Panc1 (cell line): Measurements from ENCODE around the gene ANO9. TPM values are rescaled to one million over a fixed set of nuclear protein-coding genes. Genes with fewer than 3 reads are reported as not detected.

Source experiments
- ATAC-seq: fragments of 200-7000 bp; cut with Tn5 transposase; 2 replicates; pipeline ENCODE4 v1.9.1; 2020; ENCODE audit warnings: mild to moderate bottlenecking, moderate library complexity
- BruUV-seq: library from RNA; stranded (reverse); fragments of 400-500 nt; replicated peaks from 2 replicates; lab custom pipeline; 2021; lab: Mats Ljungman, UMichigan
- CTCF ChIA-PET: fragments of 300-600 bp; sonication (Branson Sonifier 250); formaldehyde crosslinking; loops from one replicate; lab custom pipeline; 2022; ENCODE audit warnings: antibody characterized with exemption; lab: Charles Lee
- POLR2A ChIA-PET: fragments of 300-600 bp; sonication (Branson Sonifier 250); formaldehyde crosslinking; loops from one replicate; lab custom pipeline; 2022; ENCODE audit warnings: antibody characterized with exemption; lab: Charles Lee
- DNase-seq: peaks from one replicate; pipeline ENCODE4 v3.0.0-alpha.2; 2010; ENCODE audit warnings: low read depth, low spot score
- H3K27ac ChIP-seq: 2 replicates; pipeline ENCODE4 v1.5.1; 2011; ENCODE audit warnings: mild to moderate bottlenecking, low read length, inconsistent platforms
- H3K27me3 ChIP-seq: fragments of 200-500 bp; sonication (Bioruptor generic); 2 replicates; pipeline ENCODE4 v1.6.0; 2014; ENCODE audit warnings: low read length, inconsistent platforms; ENCODE audit not compliant: control insufficient read depth, insufficient read depth
- H3K36me3 ChIP-seq: fragments of 200-500 bp; sonication (Bioruptor generic); 2 replicates; pipeline ENCODE4 v1.5.1; 2014; ENCODE audit warnings: inconsistent platforms, mild to moderate bottlenecking, low read length, moderate library complexity; ENCODE audit not compliant: control insufficient read depth, insufficient read depth
- H3K4me1 ChIP-seq: 2 replicates; pipeline ENCODE4 v1.5.1; 2011; ENCODE audit warnings: inconsistent platforms, mild to moderate bottlenecking, low read length, moderate library complexity; ENCODE audit not compliant: control insufficient read depth, insufficient read depth
- H3K4me3 ChIP-seq, 2 experiments: 2 replicates each; pipeline ENCODE4 v1.5.1; 2011 to 2012; ENCODE audit warnings: low read depth in 2 of 2, low read length in 2 of 2, mild to moderate bottlenecking in 2 of 2, inconsistent platforms in 1 of 2, moderate library complexity in 1 of 2
- H3K9me3 ChIP-seq: fragments of 200-500 bp; sonication (Bioruptor generic); 2 replicates; pipeline ENCODE4 v1.5.1; 2014; ENCODE audit warnings: low read depth, mild to moderate bottlenecking, inconsistent platforms, low read length, moderate library complexity; ENCODE audit not compliant: control insufficient read depth, insufficient read depth
- CTCF ChIP-seq: fragments of 450-650 bp; IDR thresholded peaks from 2 replicates; pipeline ENCODE4 v1.5.1; 2017; ENCODE audit warnings: mild to moderate bottlenecking
- POLR2AphosphoS5 ChIP-seq: IDR thresholded peaks from 2 replicates; pipeline ENCODE4 v1.6.1; 2012; ENCODE audit warnings: mild to moderate bottlenecking, low read depth, low read length, moderate library complexity
- REST ChIP-seq, 2 experiments: IDR thresholded peaks; 2 replicates each; pipeline ENCODE4 v1.6.1; 2011 to 2012; ENCODE audit warnings: low read depth in 2 of 2, control low read depth in 1 of 2, low read length in 1 of 2, mild to moderate bottlenecking in 1 of 2, moderate library complexity in 1 of 2; ENCODE audit not compliant: insufficient read depth in 1 of 2
- SIN3A ChIP-seq: IDR thresholded peaks from 2 replicates; pipeline ENCODE4 v1.6.1; 2012; ENCODE audit warnings: low read depth, mild to moderate bottlenecking, low read length, moderate library complexity, borderline replicate concordance; ENCODE audit not compliant: insufficient read depth
- TCF7L2 ChIP-seq: IDR thresholded peaks from 2 replicates; pipeline ENCODE4 v1.6.1; 2011; ENCODE audit warnings: mild to moderate bottlenecking, low read depth, low read length, inconsistent platforms
- in situ Hi-C: cut with HindIII; loops from 2 replicates; pipeline ENCODE4 v1.10.0; 2016; ENCODE audit warnings: low sequenced_read_pairs, low pct_unique_long_range_greater_than_20kb
- intact Hi-C: fragments of 100-400 bp; cut with micrococcal nuclease; formaldehyde crosslinking; loops from one replicate; pipeline ENCODE4 v1.10.0; 2022; ENCODE audit not compliant: unreplicated experiment
- total RNA-seq: library from RNA; stranded (reverse); gene quantifications from one replicate; pipeline ENCODE4 v1.2.1, GENCODE V29; 2021; ENCODE audit not compliant: unreplicated experiment

Gene ANO9
- total RNA-seq, 1 experiment from 2014 or later = 61.4 TPM

GRCh38 chr11:376531-377173 lies 65.2 kb downstream of the ANO9 start:
- DNase-seq = no peak
- no peak for TF ChIP-seq TCF7L2
- no peak for TF ChIP-seq POLR2AphosphoS5
- no peak for TF ChIP-seq CTCF
- no peak for TF ChIP-seq SIN3A
- no peak for TF ChIP-seq REST (IDR thresholded peaks at IDR 0.05; ENCODE audit: insufficient read depth in 1 of 2, low read depth in 2 of 2, low read length in 1 of 2)
- in situ Hi-C loops = no loop called here

DNA sequence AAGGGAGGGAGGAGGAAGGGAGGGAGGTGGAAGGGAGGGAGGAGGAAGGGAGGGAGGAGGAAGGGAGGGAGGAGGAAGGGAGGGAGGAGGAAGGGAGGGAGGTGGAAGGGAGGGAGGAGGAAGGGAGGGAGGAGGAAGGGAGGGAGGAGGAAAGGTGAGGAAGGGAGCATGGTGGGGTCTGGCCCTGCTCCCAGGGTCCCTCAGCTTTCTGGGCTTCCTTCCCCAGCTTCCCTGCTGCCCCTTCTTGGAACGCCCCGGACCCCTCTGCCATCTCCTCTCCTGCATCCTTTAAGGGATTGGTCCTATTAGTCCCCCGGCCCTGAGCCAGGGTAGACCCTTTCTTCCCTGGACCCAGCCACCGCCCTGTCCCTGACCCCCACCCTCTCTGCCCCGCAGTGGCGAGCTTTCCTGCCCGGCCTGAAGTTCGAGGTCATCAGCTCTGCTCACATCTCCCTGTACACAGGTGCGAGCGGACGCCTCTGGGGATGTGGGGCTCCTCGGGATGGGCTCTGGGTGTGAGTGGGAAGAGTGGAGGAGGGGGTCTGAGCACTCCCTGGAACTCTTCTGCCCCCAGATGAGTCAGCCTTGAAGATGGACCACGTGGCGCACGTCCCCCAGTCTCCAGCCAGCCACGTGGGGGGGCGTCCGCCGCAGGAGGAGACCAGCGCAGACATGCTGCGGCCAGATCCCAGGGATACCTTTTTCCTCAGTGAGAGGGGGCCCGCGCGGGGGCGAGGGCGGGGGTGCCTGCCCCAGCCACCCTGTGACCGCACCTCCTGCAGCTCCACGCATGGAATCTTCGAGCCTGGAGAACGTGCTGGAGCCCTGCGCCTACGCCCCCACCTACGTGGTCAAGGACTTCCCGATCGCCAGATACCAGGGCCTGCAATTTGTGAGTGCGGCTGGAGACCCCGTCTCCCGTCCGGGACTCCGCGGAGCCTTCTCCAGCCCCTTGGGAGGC lies 66.5 kb downstream of the ANO9 start:
- H3K36me3 ChIP-seq = no peaks in the 10 kb centered on the region
- intact Hi-C loops = no loop called here
- H3K4me1 ChIP-seq = peaks cover 14% of the 10 kb centered on the region
- H3K27me3 ChIP-seq = no peaks in the 10 kb centered on the region
- no peak overlapping the region for H3K4me3 ChIP-seq
- DNase-seq (no peak), ATAC-seq (no peak)
- CTCF ChIA-PET = interaction anchor here (0.9 kb wide), 1 partner anchor 24 kb away, joined by 7 read pairs; no protein-coding TSS in a partner anchor
- BruUV-seq = no TSS peak
- H3K9me3 ChIP-seq = no peaks in the 10 kb centered on the region
- TF ChIP-seq REST (IDR thresholded peaks at IDR 0.05; ENCODE audit: insufficient read depth in 1 of 2, low read depth in 2 of 2, low read length in 1 of 2) (no peak), SIN3A (no peak), TCF7L2 (no peak), POLR2AphosphoS5 (no peak), CTCF (no peak)
- in situ Hi-C loops = no loop called here
- POLR2A ChIA-PET = interaction anchor here (0.6 kb wide), 1 partner anchor 126 kb away, joined by 9 read pairs; no protein-coding TSS in a partner anchor
- no peak overlapping the region for H3K27ac ChIP-seq

More at GRCh38 chr11:376531-377173, 65.2 kb downstream of the ANO9 start:
- Histone ChIP-seq H3K4me1 (peaks cover 2% of the 10 kb centered on the region), H3K27ac (no peak overlapping the region), H3K9me3 (no peaks in the 10 kb centered on the region), H3K27me3 (no peaks in the 10 kb centered on the region), H3K36me3 (no peaks in the 10 kb centered on the region), H3K4me3 (no peak overlapping the region)
- ChIA-PET POLR2A (no interaction called here), CTCF (no interaction called here)
- no peak for ATAC-seq
- no TSS peak for BruUV-seq
- intact Hi-C loops = no loop called here
